WERI-Rb-1 (cell line): ENCODE data around the gene SLC8A3.
A peak's percentile ranks its signal among the peaks of the same experiment; 100 is the strongest.

Experiments
- DNase-seq: peaks from one replicate; pipeline ENCODE4 v3.0.0-alpha.2; 2020
- H3K27ac ChIP-seq: fragments of 250-450 bp; sonication (Bioruptor Pico); 2 replicates; pipeline ENCODE4 v1.5.1; 2020; ENCODE audit warnings: mild to moderate bottlenecking, moderate library complexity
- H3K27me3 ChIP-seq: fragments of 250-450 bp; sonication (Bioruptor Pico); 2 replicates; pipeline ENCODE4 v1.5.1; 2021; ENCODE audit warnings: mild to moderate bottlenecking, low read depth, moderate library complexity; ENCODE audit not compliant: insufficient read depth, severe bottlenecking
- H3K36me3 ChIP-seq: fragments of 250-450 bp; sonication (Bioruptor Pico); 2 replicates; pipeline ENCODE4 v1.5.1; 2020; ENCODE audit warnings: mild to moderate bottlenecking, moderate library complexity
- H3K4me3 ChIP-seq: 2 replicates; pipeline ENCODE4 v1.5.1; 2011; ENCODE audit warnings: low read depth, mild to moderate bottlenecking, control low read depth, low read length
- H3K9me3 ChIP-seq: fragments of 250-450 bp; sonication (Bioruptor Pico); 2 replicates; pipeline ENCODE4 v1.5.1; 2021; ENCODE audit warnings: mild to moderate bottlenecking, moderate library complexity; ENCODE audit not compliant: severe bottlenecking
- CTCF ChIP-seq: IDR thresholded peaks from 2 replicates; pipeline ENCODE4 v1.5.1; 2011; ENCODE audit warnings: low read depth, mild to moderate bottlenecking, control low read depth, inconsistent platforms, low read length

The SLC8A3 gene

GRCh38 chr14:70168406-70168805, 20.3 kb downstream of the SLC8A3 start:
- no peak for TF ChIP-seq CTCF
- H3K9me3 ChIP-seq: peaks cover 3% of the 10 kb centered on the region
- H3K27me3 ChIP-seq: peaks cover 38% of the 10 kb centered on the region
- DNase-seq: no peak
- H3K36me3 ChIP-seq: no peaks in the 10 kb centered on the region
- H3K27ac ChIP-seq: no peak overlapping the region
- H3K4me3 ChIP-seq: no peak overlapping the region

- no peak for DNase-seq
These were observed 22.1 kb downstream of the SLC8A3 start for GRCh38 chr14:70166530-70167203.

GRCh38 chr14:70162358-70162757, 26.4 kb downstream of the SLC8A3 start:
- Histone ChIP-seq H3K36me3 (no peaks in the 10 kb centered on the region), H3K27me3 (peaks cover 25% of the 10 kb centered on the region), H3K4me3 (no peak overlapping the region), H3K27ac (no peak overlapping the region), H3K9me3 (peaks cover 1% of the 10 kb centered on the region)
- DNase-seq: no peak
- TF ChIP-seq CTCF: no peak

More at GRCh38 chr14:70166530-70167203, 22.1 kb downstream of the SLC8A3 start:
- H3K27me3 ChIP-seq: peaks cover 40% of the 10 kb centered on the region
- H3K9me3 ChIP-seq: peaks cover 3% of the 10 kb centered on the region
- no peak overlapping the region for H3K27ac ChIP-seq
- no peak overlapping the region for H3K4me3 ChIP-seq
- no peak for TF ChIP-seq CTCF
- H3K36me3 ChIP-seq: no peaks in the 10 kb centered on the region

GRCh38 chr14:70156592-70156991, 32.2 kb downstream of the SLC8A3 start:
- no peaks in the 10 kb centered on the region for H3K27me3 ChIP-seq

GRCh38 chr14:70152704-70153103, 36.0 kb downstream of the SLC8A3 start:
- Histone ChIP-seq H3K4me3 (no peak overlapping the region), H3K27me3 (no peaks in the 10 kb centered on the region), H3K27ac (no peak overlapping the region), H3K36me3 (no peaks in the 10 kb centered on the region), H3K9me3 (no peaks in the 10 kb centered on the region)
- TF ChIP-seq CTCF: no peak
- DNase-seq: peak; percentile 67

More at GRCh38 chr14:70156592-70156991, 32.2 kb downstream of the SLC8A3 start:
- no peaks in the 10 kb centered on the region for H3K9me3 ChIP-seq
- H3K36me3 ChIP-seq: no peaks in the 10 kb centered on the region
- H3K27ac ChIP-seq: no peak overlapping the region
- no peak for TF ChIP-seq CTCF
- H3K4me3 ChIP-seq: no peak overlapping the region
- no peak for DNase-seq

- no peaks in the 10 kb centered on the region for H3K36me3 ChIP-seq
- H3K27ac ChIP-seq: no peak overlapping the region
- H3K9me3 ChIP-seq: no peaks in the 10 kb centered on the region
- no peak overlapping the region for H3K4me3 ChIP-seq
- no peak for DNase-seq
- no peak for TF ChIP-seq CTCF
- no peaks in the 10 kb centered on the region for H3K27me3 ChIP-seq
These were observed 36.7 kb downstream of the SLC8A3 start for GRCh38 chr14:70152081-70152480.
